Stimulated activated naive CD8-positive, alpha-beta T cell treated with anti-CD3 and anti-CD28 coated beads, Interleukin-15, amount 100 ng/mL, for 72 hours (primary cell): ENCODE results near the gene PRPF38B.
A peak's percentile ranks its signal among the peaks of the same experiment; 100 is the strongest.

Experiments used
- ATAC-seq: fragments of 150-1000 bp; cut with Tn5 transposase; 2 replicates; pipeline ENCODE4 v1.10.0; 2021; ENCODE audit warnings: mild to moderate bottlenecking, moderate library complexity
- DNase-seq, 2 donors: peaks; one replicate each; pipeline ENCODE4 v3.0.0; 2021 to 2022
- H3K27ac Mint-ChIP-seq, 2 donors: one replicate each; pipeline ENCODE4 v1.8.0; 2022; ENCODE audit warnings: mild to moderate bottlenecking in 2 of 2, mixed read lengths in 2 of 2, moderate library complexity in 2 of 2
- H3K27me3 Mint-ChIP-seq: one replicate; pipeline ENCODE4 v1.8.0; 2022; ENCODE audit warnings: mixed read lengths
- H3K4me1 Mint-ChIP-seq: one replicate; pipeline ENCODE4 v1.8.0; 2022; ENCODE audit warnings: mild to moderate bottlenecking, mixed read lengths
- H3K4me3 Mint-ChIP-seq, 2 donors: one replicate each; pipeline ENCODE4 v1.8.0; 2022; ENCODE audit warnings: mild to moderate bottlenecking in 2 of 2, mixed read lengths in 2 of 2, moderate library complexity in 1 of 2
- H3K9me3 Mint-ChIP-seq, 2 donors: one replicate each; pipeline ENCODE4 v1.8.0; 2022; ENCODE audit warnings: mixed read lengths in 2 of 2

PRPF38B gene

GRCh38 chr1:108728327-108728923 lies 36.3 kb downstream of the PRPF38B start:
- H3K4me3 Mint-ChIP-seq, result no peak overlapping the region
- no peaks in the 10 kb centered on the region for H3K4me1 Mint-ChIP-seq
- DNase-seq, result no peak
- no peaks in the 10 kb centered on the region for H3K27me3 Mint-ChIP-seq
- no peak overlapping the region for H3K27ac Mint-ChIP-seq
- no peaks in the 10 kb centered on the region for H3K9me3 Mint-ChIP-seq
- no peak for ATAC-seq

DNA sequence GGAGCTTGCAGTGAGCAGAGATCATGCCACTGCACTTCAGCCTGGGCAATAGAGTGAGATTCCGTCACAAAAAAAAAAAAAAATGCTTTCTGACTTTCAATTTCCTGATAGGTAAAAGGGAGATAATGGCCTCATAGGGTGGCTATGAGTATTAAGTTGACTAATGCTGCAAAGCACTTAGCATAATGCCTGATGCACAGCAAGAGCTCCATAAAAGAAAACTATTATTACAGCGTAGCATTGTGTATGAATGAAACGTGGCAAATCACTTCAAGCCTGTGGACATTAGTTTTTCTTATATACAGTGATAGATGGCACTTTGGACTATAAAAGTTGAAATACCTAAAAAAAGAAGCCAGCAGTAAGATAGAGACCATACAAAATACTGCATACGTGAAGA lies 37.4 kb downstream of the PRPF38B start:
- H3K27ac Mint-ChIP-seq, result no peak overlapping the region
- no peaks in the 10 kb centered on the region for H3K27me3 Mint-ChIP-seq
- no peak overlapping the region for H3K4me3 Mint-ChIP-seq
- DNase-seq (no peak), ATAC-seq (no peak)
- H3K9me3 Mint-ChIP-seq, result no peaks in the 10 kb centered on the region
- H3K4me1 Mint-ChIP-seq, result no peaks in the 10 kb centered on the region

DNA sequence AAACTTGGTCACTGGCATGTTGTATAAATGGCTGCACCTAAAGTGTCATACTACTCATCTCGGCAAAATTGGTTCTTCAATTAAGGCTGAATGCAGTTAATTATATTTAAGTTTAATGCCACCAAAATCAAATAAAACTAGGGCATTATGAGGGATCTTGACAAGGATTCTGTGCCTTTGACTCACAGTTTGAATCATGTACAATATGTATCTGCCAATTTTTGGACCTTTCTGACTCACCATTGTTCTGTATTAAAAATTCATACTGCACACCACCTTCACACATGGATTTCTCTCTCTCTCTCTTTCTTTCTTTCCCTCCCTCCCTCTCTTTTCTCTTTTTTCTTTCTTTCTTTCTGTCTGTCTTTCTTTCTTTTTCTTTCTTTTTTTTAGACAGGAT lies 40.3 kb downstream of the PRPF38B start:
- Mint-ChIP-seq H3K4me1 (no peaks in the 10 kb centered on the region), H3K9me3 (no peaks in the 10 kb centered on the region), H3K27me3 (no peaks in the 10 kb centered on the region)

DNA sequence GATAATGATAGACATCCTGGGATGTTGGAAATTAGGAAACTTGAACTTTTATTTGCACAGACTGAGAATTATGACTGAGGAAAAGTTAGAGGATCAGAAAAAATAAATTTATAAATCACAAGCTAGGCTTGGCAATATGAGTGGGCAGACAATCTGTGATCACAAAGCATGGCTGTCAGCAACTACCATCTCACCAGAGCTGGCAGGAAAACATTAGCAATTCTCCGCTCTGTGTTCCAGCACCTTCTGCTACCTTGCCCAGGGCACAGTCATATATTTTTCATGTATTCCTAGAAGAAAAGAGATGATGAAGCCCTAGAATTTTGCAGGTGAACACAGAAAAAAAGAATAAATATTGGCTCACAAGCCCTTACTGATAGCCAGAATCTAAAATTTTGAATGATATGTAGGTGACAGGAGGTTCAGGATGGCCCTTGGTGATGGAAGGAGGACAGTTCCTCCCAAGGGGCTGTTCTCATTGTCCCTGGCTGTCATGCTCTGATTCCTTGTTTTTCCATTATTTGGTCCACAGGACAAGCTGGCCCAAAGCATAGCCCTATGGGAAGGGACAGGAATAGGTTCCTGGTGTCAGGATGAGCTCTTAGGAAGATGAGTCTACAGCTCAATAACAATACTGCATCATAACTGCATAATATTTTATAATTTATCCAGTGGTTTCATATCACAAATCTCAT lies 42.2 kb downstream of the PRPF38B start:
- no peaks in the 10 kb centered on the region for H3K4me1 Mint-ChIP-seq

More for the DNA sequence above, 40.3 kb downstream of the PRPF38B start:
- Mint-ChIP-seq H3K27ac (no peak overlapping the region), H3K4me3 (no peak overlapping the region)
- ATAC-seq (no peak), DNase-seq (no peak)

GRCh38 chr1:108742253-108742652 lies 50.1 kb downstream of the PRPF38B start:
- Mint-ChIP-seq H3K27me3 (no peaks in the 10 kb centered on the region), H3K9me3 (no peaks in the 10 kb centered on the region), H3K27ac (no peak overlapping the region), H3K4me1 (peaks cover under 1% of the 10 kb centered on the region), H3K4me3 (no peak overlapping the region)
- DNase-seq (no peak), ATAC-seq (no peak)

More for the DNA sequence above, 42.2 kb downstream of the PRPF38B start:
- Mint-ChIP-seq H3K4me3 (no peak overlapping the region), H3K9me3 (no peaks in the 10 kb centered on the region), H3K27me3 (no peaks in the 10 kb centered on the region), H3K27ac (no peak overlapping the region)
- ATAC-seq (no peak), DNase-seq (no peak)

DNA sequence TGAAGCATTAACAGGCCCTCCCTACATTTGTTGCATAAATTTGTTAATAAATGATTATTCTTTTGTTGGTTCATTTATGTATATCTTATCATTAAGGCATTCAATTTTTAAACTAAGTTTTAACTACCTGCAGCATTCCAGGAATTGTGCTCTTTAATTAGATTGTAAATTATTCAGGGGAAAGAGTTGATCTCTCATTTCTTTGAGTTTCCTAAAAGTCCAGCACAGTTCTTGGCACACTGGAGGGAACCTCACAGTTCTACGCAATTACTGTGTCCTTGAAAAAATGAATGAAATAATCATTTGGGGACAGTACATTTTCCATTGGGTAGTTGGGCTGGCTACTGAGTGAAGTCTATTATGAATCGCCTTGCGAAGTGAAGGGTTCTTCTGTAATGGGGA lies 53.9 kb downstream of the PRPF38B start:
- no peaks in the 10 kb centered on the region for H3K27me3 Mint-ChIP-seq
- ATAC-seq (no peak), DNase-seq (no peak)
- no peaks in the 10 kb centered on the region for H3K9me3 Mint-ChIP-seq
- peaks cover 23% of the 10 kb centered on the region for H3K4me1 Mint-ChIP-seq
- H3K4me3 Mint-ChIP-seq, result peak overlapping the region; percentile 95 to 98
- H3K27ac Mint-ChIP-seq, result peak overlapping the region; percentile 98

- Mint-ChIP-seq H3K4me1 (peaks cover 26% of the 10 kb centered on the region), H3K4me3 (peak within 1 kb of the TSS; percentile 95 to 98), H3K9me3 (no peaks in the 10 kb centered on the region), H3K27ac (peak within 1 kb of the TSS; percentile 98 to 99), H3K27me3 (no peaks in the 10 kb centered on the region)
- DNase-seq (peak; percentile 99 to 100), ATAC-seq (peak; percentile 94)
These were observed 54.5 kb downstream of the PRPF38B start, which contains the start of gene STXBP3 for GRCh38 chr1:108746382-108747170. TSS of gene STXBP3 (plus strand) at chr1:108746674. CDS start at chr1:108746738, 64 bp downstream.

DNA sequence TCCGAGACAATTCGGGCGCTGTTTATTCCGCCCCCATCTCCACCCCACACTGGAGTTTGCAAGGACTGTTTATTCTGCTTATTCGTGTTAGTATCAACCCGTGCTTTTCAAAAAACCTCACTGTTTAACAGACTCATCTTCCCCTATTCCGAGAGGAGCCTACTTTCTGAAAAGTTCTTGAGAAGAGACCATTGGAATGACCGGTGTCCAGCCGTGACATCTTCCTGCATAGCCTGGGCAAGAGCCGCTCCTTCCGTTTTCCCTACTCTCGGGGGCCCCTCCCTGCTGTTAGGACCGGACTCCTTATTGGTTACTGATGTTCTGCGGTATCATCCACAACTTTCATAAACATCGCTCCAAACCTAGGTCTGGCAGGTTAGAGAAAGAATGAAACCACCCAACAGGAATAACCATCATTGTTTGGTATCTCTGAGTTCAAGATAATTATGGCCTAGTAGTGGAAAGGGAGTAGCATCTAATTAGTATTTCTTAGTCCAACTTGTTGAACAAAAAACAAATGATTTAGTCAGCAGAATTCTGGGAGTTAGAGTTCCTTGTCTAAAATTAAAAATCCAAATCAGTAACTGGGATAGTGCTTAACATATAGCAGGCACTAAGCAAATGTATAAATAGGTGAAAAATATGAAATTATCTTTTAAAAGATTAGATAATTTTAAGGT lies 55.2 kb downstream of the PRPF38B start:
- H3K27me3 Mint-ChIP-seq, result no peaks in the 10 kb centered on the region
- DNase-seq (peak; percentile 28 to 38), ATAC-seq (peak; percentile 16)
- H3K9me3 Mint-ChIP-seq, result no peaks in the 10 kb centered on the region
- H3K4me1 Mint-ChIP-seq, result peaks cover 26% of the 10 kb centered on the region
- H3K27ac Mint-ChIP-seq, result peak overlapping the region; percentile 97 to 99
- H3K4me3 Mint-ChIP-seq, result peak overlapping the region; percentile 95 to 98

DNA sequence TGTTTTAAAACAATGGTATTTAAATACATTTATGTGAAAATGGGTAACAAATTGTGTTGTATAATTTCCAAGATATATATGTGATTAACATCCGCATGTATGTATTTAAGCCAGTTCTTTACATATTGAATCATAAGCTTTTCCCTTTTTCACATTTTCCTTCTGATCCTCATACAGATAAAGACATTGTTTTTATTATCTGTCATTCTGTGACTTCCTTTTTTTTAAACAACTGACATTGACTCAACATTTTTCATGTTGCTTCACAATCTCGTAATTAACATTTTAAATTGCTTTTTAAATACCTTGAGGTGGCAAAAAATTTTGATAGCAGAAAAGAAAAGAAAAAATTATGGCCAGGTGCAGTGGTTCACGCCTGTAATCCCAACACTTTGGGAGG lies 55.8 kb downstream of the PRPF38B start:
- Mint-ChIP-seq H3K27ac (no peak overlapping the region), H3K9me3 (no peaks in the 10 kb centered on the region)
- no peak for ATAC-seq

DNA sequence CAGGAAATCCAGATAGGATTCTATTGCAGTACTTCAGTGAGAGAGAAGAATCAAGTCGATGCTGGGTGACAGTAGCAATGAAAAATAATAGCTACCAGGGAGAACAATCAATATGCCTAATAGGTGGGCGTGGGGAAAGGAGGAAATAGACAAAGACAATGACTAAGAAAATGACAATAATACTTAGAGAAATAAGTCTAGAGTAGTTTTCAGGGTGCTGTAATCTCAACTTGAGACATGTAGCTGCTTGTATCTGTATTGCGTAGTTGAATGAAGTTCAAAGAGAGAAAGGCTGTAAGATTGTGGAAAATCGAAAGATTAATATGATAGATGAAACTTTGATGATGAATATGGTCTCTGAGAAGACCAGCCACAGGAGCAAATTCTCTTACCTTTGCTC lies 57.0 kb downstream of the PRPF38B start:
- H3K27me3 Mint-ChIP-seq, result no peaks in the 10 kb centered on the region
- H3K4me1 Mint-ChIP-seq, result peaks cover 26% of the 10 kb centered on the region
- no peaks in the 10 kb centered on the region for H3K9me3 Mint-ChIP-seq
- no peak overlapping the region for H3K27ac Mint-ChIP-seq
- no peak overlapping the region for H3K4me3 Mint-ChIP-seq
- no peak for DNase-seq
- no peak for ATAC-seq

More for the DNA sequence above, 55.8 kb downstream of the PRPF38B start:
- no peak for DNase-seq
- peak overlapping the region; percentile 16 to 37 for H3K4me3 Mint-ChIP-seq
- no peaks in the 10 kb centered on the region for H3K27me3 Mint-ChIP-seq
- peaks cover 26% of the 10 kb centered on the region for H3K4me1 Mint-ChIP-seq

DNA sequence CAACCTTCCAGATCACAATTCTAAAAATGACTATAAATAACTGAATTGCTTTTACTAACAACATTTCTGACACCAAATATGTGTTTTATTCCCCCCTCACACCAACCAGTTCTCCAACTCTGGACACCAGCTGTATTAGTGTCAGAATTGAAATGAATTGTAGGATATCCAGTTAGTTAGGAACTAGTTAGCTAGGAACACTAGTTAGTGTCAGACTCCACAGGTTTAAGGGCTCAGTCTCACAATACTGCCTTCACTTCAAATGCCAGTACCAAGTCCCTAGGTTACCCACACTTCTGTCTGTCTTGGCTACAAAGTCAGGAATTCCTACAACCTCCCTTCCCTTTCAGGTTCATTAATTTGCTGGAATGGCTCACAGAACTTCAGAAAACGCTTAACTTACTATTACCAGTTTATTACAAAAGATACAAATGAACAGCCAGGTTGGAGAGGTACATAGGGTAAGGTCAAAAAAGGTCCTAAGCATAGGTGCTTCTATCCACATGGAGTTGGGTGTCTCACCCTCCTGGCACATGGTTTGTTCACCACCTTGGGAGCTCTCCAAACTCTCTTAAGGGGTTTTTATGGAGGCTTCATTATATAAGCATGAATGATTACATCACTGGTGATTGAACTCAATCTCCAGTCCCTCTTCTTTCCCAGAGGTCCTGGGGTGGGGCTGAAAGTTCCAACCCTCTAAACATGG lies 58.5 kb downstream of the PRPF38B start:
- Mint-ChIP-seq H3K27me3 (no peaks in the 10 kb centered on the region), H3K9me3 (no peaks in the 10 kb centered on the region), H3K4me1 (peaks cover 37% of the 10 kb centered on the region), H3K27ac (peak overlapping the region in 1 of 2 donors; percentile 68), H3K4me3 (no peak overlapping the region)
- DNase-seq (no peak), ATAC-seq (no peak)
